Activated naive CD4-positive, alpha-beta T cell treated with anti-CD3 and anti-CD28 coated beads, Interleukin-2, amount 50 U/mL, for 72 hours (primary cell): Measurements from ENCODE around the gene ZNF385D. TPM values are rescaled to one million over a fixed set of nuclear protein-coding genes. Genes with fewer than 3 reads are reported as not detected.
"Not testable (repeated sequence)": the region's sequence is repeated elsewhere in the genome, so short reads cannot be mapped to it uniquely, and the experiment has no call there.

Experiments
- ATAC-seq, 2 donors: fragments of 150-1000 bp; cut with Tn5 transposase; 2 replicates each; pipeline ENCODE4 v1.10.0; 2021; ENCODE audit warnings: mild to moderate bottlenecking in 2 of 2, moderate library complexity in 2 of 2
- DNase-seq, 2 donors: peaks; one replicate each; pipeline ENCODE4 v3.0.0; 2021 to 2022; ENCODE audit warnings: low spot score in 2 of 2
- H3K27ac Mint-ChIP-seq, 2 donors: one replicate each; pipeline ENCODE4 v1.8.0; 2022; ENCODE audit warnings: mild to moderate bottlenecking in 2 of 2, mixed read lengths in 2 of 2
- H3K36me3 Mint-ChIP-seq, 2 donors: one replicate each; pipeline ENCODE4 v1.8.0; 2022; ENCODE audit warnings: mixed read lengths in 2 of 2
- H3K9me3 Mint-ChIP-seq, 2 donors: one replicate each; pipeline ENCODE4 v1.8.0; 2022; ENCODE audit warnings: mixed read lengths in 2 of 2
- total RNA-seq, 2 donors: library from RNA; stranded (reverse); gene quantifications; one replicate each; pipeline ENCODE4 v1.2.3, GENCODE V29; 2022

Gene ZNF385D
- total RNA-seq, 2 donors from 2014 or later, result not detected

GRCh38 chr3:21433751-21434150 is 317.3 kb downstream of the ZNF385D start:
- H3K9me3 Mint-ChIP-seq, result peaks cover 14 to 19% of the 10 kb centered on the region in 2 donors
- H3K27ac Mint-ChIP-seq, result no peak overlapping the region
- no peaks in the 10 kb centered on the region for H3K36me3 Mint-ChIP-seq
- ATAC-seq (no peak), DNase-seq (no peak)

DNA sequence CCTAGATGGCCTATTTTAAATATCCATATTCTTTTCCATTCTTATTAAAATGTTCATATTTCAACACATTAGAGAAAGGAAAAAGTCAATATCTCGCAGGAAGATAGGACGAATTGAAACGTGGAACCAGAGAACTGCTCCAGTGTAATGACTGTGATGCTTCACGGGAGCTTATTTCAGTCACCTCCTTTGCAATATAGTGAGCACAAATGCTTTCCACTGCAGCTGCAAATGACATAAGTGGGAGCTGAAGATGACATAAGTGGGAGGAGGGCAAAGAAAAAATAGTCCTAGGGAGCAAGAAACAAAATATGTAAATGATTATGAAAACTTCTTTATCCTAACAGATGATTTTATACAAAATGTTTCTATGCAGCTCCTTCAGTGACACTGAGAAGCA is 324.1 kb downstream of the ZNF385D start:
- DNase-seq, result no peak
- ATAC-seq, result no peak
- Mint-ChIP-seq H3K9me3 (peaks cover 0 to 5% of the 10 kb centered on the region in 2 donors), H3K27ac (no peak overlapping the region), H3K36me3 (no peaks in the 10 kb centered on the region)

DNA sequence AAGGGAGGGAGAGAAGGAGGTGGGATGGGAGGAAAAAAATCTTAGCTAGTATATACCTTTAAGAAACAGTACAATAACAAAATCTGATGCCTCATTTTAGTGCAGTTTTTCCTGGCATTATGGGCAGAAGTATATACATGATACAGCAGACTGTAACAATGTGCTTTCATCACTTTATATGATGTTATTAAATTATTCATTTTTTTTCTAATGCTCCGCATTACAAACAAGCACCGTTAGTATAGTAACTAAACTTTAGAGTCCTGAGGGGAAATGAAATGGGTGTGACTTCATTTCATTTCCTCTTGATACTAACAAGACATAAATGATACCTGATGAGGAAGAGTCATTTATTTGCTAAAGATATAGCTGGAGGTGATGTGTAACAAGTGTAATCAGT is 325.3 kb downstream of the ZNF385D start:
- Mint-ChIP-seq H3K9me3 (peaks cover 0 to 5% of the 10 kb centered on the region in 2 donors), H3K27ac (no peak overlapping the region), H3K36me3 (no peaks in the 10 kb centered on the region)
- ATAC-seq (no peak), DNase-seq (no peak)

DNA sequence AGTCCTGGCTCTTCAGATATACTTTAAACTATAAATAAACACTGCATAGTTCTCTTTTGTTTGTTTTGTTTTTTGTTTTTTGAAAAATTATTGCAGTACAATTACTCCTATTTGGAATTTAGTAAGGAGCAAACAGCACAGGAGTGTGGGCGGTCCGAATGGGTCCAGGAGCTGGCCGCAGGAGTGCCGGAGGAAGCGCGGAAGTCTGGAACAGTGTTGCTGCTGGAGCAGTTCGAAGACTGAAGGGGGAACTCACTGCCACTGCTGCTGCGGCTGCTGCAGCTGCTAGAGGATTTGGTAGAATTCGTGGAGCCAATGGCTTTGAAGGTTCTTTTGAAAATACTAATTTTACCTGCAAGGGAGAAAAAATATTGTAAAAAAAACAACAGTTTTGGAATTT is 329.9 kb downstream of the ZNF385D start:
- H3K9me3 Mint-ChIP-seq, result peaks cover 0 to 15% of the 10 kb centered on the region in 2 donors
- DNase-seq, result no peak
- H3K36me3 Mint-ChIP-seq, result no peaks in the 10 kb centered on the region
- no peak overlapping the region for H3K27ac Mint-ChIP-seq
- no peak for ATAC-seq

DNA sequence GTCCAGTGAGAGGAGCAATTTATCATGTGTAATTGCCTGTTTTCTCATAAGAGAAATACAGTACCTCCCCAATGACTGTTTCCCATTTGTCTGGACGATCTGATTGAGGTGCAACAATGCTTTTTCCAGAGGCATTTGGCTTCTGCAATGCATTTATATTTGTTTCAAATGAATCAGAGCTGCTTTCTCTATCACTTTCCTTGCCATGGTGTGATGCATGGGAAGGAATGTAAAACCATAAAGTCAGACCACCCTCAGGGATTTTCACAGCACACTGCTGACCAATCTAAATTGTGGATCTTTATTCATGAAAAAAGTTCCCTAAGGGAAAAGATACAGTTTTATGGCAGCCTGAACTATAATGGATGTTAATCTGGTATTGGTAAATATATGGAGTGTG is 333.0 kb downstream of the ZNF385D start:
- Mint-ChIP-seq H3K27ac (no peak overlapping the region), H3K9me3 (peaks cover 0 to 10% of the 10 kb centered on the region in 2 donors), H3K36me3 (no peaks in the 10 kb centered on the region)
- ATAC-seq (no peak), DNase-seq (no peak)

- no peak for DNase-seq
- no peaks in the 10 kb centered on the region for H3K36me3 Mint-ChIP-seq
- no peak for ATAC-seq
- peaks cover 0 to 10% of the 10 kb centered on the region in 2 donors for H3K9me3 Mint-ChIP-seq
- no peak overlapping the region for H3K27ac Mint-ChIP-seq
Observed at GRCh38 chr3:21414506-21414905, 336.5 kb downstream of the ZNF385D start.

- no peak for ATAC-seq
- H3K9me3 Mint-ChIP-seq, result peaks cover 0 to 4% of the 10 kb centered on the region in 2 donors
- H3K36me3 Mint-ChIP-seq, result no peaks in the 10 kb centered on the region
- no peak overlapping the region for H3K27ac Mint-ChIP-seq
- no peak for DNase-seq
Observed at GRCh38 chr3:21411058-21411457, 340.0 kb downstream of the ZNF385D start.

DNA sequence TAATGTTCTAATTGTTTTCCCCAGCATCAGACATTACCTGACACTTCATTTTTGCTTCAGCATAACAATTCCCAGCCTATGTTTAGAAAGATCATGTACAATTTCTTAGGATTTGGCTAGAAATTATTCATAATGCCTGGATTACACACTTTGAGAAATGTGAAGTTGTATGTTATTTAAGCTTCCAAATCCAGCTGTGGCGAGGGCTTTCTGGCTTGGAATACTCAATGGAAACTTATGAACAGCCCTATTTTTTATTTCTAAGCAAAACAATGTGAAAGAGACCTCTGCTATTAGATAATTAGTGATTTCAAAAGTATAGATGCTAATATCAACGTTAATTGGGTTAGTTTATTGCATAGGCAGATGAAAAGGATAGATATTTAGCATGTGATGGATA is 341.6 kb downstream of the ZNF385D start:
- ATAC-seq (no peak), DNase-seq (no peak)
- Mint-ChIP-seq H3K27ac (no peak overlapping the region), H3K9me3 (peaks cover 4% of the 10 kb centered on the region in 2 donors), H3K36me3 (peaks cover 0 to 6% of the 10 kb centered on the region in 2 donors)

DNA sequence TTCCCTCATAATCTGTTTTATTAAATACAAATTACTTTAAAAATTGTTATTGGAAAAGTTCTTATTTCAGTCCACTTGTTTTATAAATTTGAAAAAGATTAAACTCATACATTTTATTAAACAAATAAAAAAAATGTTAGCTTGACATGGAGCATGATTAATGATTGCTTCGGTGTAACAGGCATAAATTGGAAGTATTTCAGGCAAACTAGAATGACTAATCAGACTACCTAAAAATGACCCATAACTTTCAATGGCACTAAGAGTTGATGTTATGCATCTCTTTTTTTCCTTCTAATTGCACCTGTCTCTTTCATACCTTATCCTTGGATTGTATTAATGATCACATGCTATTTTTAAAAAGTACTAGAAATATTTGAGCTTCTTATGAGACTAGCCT is 343.3 kb downstream of the ZNF385D start:
- Mint-ChIP-seq H3K36me3 (peaks cover 0 to 6% of the 10 kb centered on the region in 2 donors), H3K27ac (no peak overlapping the region), H3K9me3 (peaks cover 4 to 9% of the 10 kb centered on the region in 2 donors)
- ATAC-seq, result no peak
- no peak for DNase-seq

GRCh38 chr3:21405671-21406667 is 345.0 kb downstream of the ZNF385D start:
- ATAC-seq (no peak), DNase-seq (no peak)
- Mint-ChIP-seq H3K9me3 (peaks cover 4 to 16% of the 10 kb centered on the region in 2 donors), H3K36me3 (peaks cover 0 to 6% of the 10 kb centered on the region in 2 donors), H3K27ac (no peak overlapping the region)

GRCh38 chr3:21398461-21398860 is 352.5 kb downstream of the ZNF385D start:
- no peak for DNase-seq
- Mint-ChIP-seq H3K36me3 (peaks cover 0 to 6% of the 10 kb centered on the region in 2 donors), H3K27ac (no peak overlapping the region), H3K9me3 (peaks cover 11 to 20% of the 10 kb centered on the region in 2 donors)
- ATAC-seq, result no peak

GRCh38 chr3:21393683-21394311 is 357.2 kb downstream of the ZNF385D start:
- Mint-ChIP-seq H3K9me3 (peaks cover 3 to 9% of the 10 kb centered on the region in 2 donors), H3K27ac (no peak overlapping the region), H3K36me3 (no peaks in the 10 kb centered on the region)
- ATAC-seq, result no peak
- DNase-seq, result no peak

- no peak for ATAC-seq
- no peak for DNase-seq
- H3K27ac Mint-ChIP-seq, result no peak overlapping the region
- H3K36me3 Mint-ChIP-seq, result no peaks in the 10 kb centered on the region
- peaks cover 11 to 12% of the 10 kb centered on the region in 2 donors for H3K9me3 Mint-ChIP-seq
Observed at GRCh38 chr3:21392526-21392925, 358.5 kb downstream of the ZNF385D start.

DNA sequence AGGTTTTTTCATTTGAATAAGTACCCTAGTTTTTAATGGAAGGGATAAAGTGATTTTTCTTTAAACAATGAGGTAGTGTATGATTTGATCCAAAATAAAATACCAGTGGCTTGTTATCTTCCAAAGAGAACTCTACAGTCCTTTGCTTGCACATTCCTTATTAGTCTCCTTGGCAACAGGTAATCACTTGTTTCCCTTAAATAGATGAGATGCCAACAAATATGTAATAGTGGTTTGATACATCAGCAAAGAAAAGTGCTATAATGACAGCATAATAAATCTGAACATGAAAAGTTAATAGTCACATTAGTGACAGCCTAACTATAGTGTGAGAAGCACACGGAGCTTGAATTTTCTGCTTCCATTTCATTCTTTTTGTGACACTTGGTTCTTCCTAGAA is 360.2 kb downstream of the ZNF385D start:
- H3K36me3 Mint-ChIP-seq, result peaks cover 0 to 5% of the 10 kb centered on the region in 2 donors
- DNase-seq (no peak), ATAC-seq (no peak)
- peaks cover 16 to 21% of the 10 kb centered on the region in 2 donors for H3K9me3 Mint-ChIP-seq
- H3K27ac Mint-ChIP-seq, result no peak overlapping the region

DNA sequence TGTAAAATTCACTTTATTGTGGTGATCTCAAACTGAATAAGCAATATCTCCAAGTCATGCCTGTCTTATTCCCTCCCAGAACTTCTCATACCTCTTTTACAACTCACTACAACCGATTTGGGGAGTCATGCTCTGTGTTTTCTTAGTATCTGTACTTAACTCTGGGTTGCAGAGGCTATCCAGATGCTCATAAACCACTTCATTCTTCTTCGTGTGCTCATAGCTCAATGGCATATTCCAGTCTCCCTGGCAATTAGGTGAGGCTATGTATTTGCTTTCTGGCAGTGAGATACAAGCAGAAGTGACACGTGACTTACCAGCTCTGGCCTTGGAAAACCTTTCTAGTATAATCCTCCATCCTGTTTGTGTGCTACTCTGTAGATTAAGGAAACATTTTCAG is 360.9 kb downstream of the ZNF385D start:
- ATAC-seq (no peak), DNase-seq (no peak)
- Mint-ChIP-seq H3K9me3 (peaks cover 20 to 25% of the 10 kb centered on the region in 2 donors), H3K27ac (no peak overlapping the region), H3K36me3 (peaks cover 0 to 5% of the 10 kb centered on the region in 2 donors)

DNA sequence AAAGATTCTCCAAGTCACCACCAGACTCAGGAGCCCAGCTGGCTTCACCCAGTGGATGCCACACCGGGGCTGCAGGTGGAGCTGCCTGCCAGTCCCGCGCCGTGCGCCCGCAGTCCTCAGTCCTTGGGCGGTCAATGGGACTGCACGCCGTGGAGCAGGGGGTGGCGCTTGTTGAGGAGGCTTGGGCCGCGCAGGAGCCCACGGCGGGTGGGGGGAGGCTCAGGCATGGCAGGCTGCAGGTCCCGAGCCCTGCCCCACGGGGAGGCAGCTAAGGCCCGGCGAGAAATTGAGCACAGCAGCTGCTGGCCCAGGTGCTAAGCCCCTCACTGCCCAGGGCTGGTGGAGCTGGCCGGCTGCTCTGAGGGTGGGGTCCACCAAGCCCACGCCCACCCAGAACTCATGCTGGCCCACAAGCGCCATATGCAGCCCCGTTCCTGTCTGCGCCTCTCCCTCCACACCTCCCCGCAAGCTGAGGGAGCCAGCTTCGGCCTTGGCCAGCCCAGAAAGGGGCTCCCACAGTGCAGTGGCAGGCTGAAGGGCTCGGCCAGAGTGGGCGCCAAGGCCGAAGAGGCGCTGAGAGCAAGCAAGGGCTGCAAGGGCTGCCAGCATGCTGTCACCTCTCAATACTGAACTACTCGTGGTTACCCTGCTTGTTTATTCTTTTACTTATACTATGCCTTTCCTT is 363.7 kb downstream of the ZNF385D start:
- not testable (repeated sequence) for H3K27ac Mint-ChIP-seq, DNase-seq, ATAC-seq, H3K36me3 Mint-ChIP-seq
- H3K9me3 Mint-ChIP-seq, result peaks cover 19 to 22% of the 10 kb centered on the region in 2 donors

DNA sequence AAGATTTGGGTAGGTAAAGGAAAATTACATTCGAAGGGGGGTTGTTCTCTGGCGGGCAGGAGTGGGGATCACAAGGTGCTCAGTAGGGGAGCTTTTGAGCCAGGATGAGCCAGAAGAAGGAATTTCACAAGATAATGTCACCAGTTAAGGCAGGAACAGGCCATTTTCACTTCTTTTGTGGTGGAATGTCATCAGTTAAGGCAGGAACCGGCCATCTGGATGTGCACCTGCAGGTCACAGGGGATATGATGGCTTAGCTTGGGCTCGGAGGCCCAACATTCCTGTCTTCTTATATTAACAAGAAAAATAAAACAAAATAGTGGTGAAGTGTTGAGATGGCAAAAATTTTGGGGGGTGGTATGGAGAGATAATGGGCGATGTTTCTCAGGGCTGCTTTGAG is 373.0 kb downstream of the ZNF385D start:
- not testable (repeated sequence) for H3K9me3 Mint-ChIP-seq, DNase-seq, H3K36me3 Mint-ChIP-seq, H3K27ac Mint-ChIP-seq, ATAC-seq
